Measurements from ENCODE around the gene SRC.

The SRC gene

GRCh38 chr20:37453836-37454235 lies 107.9 kb downstream of the SRC start:
- H3K27me3 ChIP-seq: peaks cover 15% of the 10 kb centered on the region
- no peaks in the 10 kb centered on the region for H3K4me1 ChIP-seq (ENCODE audit: control insufficient read depth in 1 of 2, insufficient read depth in 1 of 2, low read depth in 1 of 2, low read length in 1 of 2)
- no peaks in the 10 kb centered on the region for H3K36me3 ChIP-seq
- no peak for TF ChIP-seq CTCF (IDR thresholded peaks at IDR 0.05)
- no peaks in the 10 kb centered on the region for H3K9me3 ChIP-seq
- no peak overlapping the region for H3K27ac ChIP-seq
- no peak overlapping the region for H3K4me3 ChIP-seq (ENCODE audit: low read depth in 1 of 2, low read length in 1 of 2)

- H3K36me3 ChIP-seq: no peaks in the 10 kb centered on the region
- no peak overlapping the region for H3K27ac ChIP-seq
- H3K4me3 ChIP-seq (ENCODE audit: low read depth in 1 of 2, low read length in 1 of 2): no peak overlapping the region
- H3K9me3 ChIP-seq: no peaks in the 10 kb centered on the region
- TF ChIP-seq CTCF (IDR thresholded peaks at IDR 0.05): no peak
- H3K4me1 ChIP-seq (ENCODE audit: control insufficient read depth in 1 of 2, insufficient read depth in 1 of 2, low read depth in 1 of 2, low read length in 1 of 2): no peaks in the 10 kb centered on the region
- peaks cover 15% of the 10 kb centered on the region for H3K27me3 ChIP-seq
Measured at GRCh38 chr20:37454636-37455385, 108.9 kb downstream of the SRC start.
